ENCODE measurements around the gene HOXA1. TPM values are rescaled to one million over a fixed set of nuclear protein-coding genes. Genes with fewer than 3 reads are reported as not detected.

The HOXA1 gene
- total RNA-seq, 1 experiment from 2014 or later: 8.8 TPM

DNA sequence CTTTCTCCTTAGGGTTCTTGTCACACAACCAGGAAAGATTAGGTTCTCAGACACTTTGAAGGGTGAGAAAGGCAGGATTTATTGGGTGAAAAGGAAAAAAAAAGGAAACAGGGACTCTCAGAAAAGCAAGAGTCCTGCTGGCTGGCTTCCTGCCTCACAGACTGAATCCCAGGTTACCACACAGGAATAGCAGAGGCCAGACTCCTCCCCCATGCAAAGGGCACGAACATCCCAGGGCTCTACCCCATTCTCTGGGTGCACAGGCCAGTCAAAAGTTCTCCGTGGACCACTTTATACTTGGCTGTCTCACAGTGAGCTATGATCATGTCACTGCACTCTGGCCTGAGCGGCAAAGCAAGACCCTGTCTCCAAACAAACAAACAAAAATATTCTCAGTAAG is 42.6 kb downstream of the HOXA1 start:
- Histone ChIP-seq H3K36me3 (ENCODE audit: control insufficient read depth, insufficient read depth, low read length) (no peaks in the 10 kb centered on the region), H3K27ac (ENCODE audit: low read length) (no peak overlapping the region), H3K4me1 (ENCODE audit: control insufficient read depth, insufficient read depth, low read length) (peaks cover 4% of the 10 kb centered on the region; the same call in 1 of the 2 replicates), H3K27me3 (ENCODE audit: control insufficient read depth, insufficient read depth, low read length) (no peaks in the 10 kb centered on the region), H3K9me3 (ENCODE audit: control insufficient read depth, insufficient read depth, low read depth, low read length) (no peaks in the 10 kb centered on the region), H3K4me3 (ENCODE audit: low read depth in 2 of 2, low read length in 2 of 2) (no peak overlapping the region)
- in situ Hi-C loops (cut with HindIII; ENCODE audit: low pct_unique_long_range_greater_than_20kb, low sequenced_read_pairs): no loop called here
- POLR2A ChIA-PET: no interaction called here
- intact Hi-C loops (cut with micrococcal nuclease; ENCODE audit: unreplicated experiment): no loop called here
- BruUV-seq (replicated peaks): no TSS peak
- CTCF ChIA-PET: no interaction called here
- no peak for TF ChIP-seq SIN3A (IDR thresholded peaks at IDR 0.05; ENCODE audit: borderline replicate concordance, insufficient read depth, low read depth, low read length)
- TF ChIP-seq, protein P1, sequence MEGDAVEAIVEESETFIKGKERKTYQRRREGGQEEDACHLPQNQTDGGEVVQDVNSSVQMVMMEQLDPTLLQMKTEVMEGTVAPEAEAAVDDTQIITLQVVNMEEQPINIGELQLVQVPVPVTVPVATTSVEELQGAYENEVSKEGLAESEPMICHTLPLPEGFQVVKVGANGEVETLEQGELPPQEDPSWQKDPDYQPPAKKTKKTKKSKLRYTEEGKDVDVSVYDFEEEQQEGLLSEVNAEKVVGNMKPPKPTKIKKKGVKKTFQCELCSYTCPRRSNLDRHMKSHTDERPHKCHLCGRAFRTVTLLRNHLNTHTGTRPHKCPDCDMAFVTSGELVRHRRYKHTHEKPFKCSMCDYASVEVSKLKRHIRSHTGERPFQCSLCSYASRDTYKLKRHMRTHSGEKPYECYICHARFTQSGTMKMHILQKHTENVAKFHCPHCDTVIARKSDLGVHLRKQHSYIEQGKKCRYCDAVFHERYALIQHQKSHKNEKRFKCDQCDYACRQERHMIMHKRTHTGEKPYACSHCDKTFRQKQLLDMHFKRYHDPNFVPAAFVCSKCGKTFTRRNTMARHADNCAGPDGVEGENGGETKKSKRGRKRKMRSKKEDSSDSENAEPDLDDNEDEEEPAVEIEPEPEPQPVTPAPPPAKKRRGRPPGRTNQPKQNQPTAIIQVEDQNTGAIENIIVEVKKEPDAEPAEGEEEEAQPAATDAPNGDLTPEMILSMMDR (IDR thresholded peaks at IDR 0.05): no peak
- TF ChIP-seq, protein P2, sequence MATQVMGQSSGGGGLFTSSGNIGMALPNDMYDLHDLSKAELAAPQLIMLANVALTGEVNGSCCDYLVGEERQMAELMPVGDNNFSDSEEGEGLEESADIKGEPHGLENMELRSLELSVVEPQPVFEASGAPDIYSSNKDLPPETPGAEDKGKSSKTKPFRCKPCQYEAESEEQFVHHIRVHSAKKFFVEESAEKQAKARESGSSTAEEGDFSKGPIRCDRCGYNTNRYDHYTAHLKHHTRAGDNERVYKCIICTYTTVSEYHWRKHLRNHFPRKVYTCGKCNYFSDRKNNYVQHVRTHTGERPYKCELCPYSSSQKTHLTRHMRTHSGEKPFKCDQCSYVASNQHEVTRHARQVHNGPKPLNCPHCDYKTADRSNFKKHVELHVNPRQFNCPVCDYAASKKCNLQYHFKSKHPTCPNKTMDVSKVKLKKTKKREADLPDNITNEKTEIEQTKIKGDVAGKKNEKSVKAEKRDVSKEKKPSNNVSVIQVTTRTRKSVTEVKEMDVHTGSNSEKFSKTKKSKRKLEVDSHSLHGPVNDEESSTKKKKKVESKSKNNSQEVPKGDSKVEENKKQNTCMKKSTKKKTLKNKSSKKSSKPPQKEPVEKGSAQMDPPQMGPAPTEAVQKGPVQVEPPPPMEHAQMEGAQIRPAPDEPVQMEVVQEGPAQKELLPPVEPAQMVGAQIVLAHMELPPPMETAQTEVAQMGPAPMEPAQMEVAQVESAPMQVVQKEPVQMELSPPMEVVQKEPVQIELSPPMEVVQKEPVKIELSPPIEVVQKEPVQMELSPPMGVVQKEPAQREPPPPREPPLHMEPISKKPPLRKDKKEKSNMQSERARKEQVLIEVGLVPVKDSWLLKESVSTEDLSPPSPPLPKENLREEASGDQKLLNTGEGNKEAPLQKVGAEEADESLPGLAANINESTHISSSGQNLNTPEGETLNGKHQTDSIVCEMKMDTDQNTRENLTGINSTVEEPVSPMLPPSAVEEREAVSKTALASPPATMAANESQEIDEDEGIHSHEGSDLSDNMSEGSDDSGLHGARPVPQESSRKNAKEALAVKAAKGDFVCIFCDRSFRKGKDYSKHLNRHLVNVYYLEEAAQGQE (IDR thresholded peaks at IDR 0.05; ENCODE audit: insufficient read depth in 1 of 2, low read depth in 2 of 2, low read length in 1 of 2): no peak
- no peak for TF ChIP-seq TCF7L2 (IDR thresholded peaks at IDR 0.05; ENCODE audit: low read depth, low read length)
- TF ChIP-seq POLR2AphosphoS5 (IDR thresholded peaks at IDR 0.05; ENCODE audit: low read depth, low read length): no peak
- DNase-seq (ENCODE audit: low read depth, low spot score) (no peak), ATAC-seq (peak; percentile 74)

DNA sequence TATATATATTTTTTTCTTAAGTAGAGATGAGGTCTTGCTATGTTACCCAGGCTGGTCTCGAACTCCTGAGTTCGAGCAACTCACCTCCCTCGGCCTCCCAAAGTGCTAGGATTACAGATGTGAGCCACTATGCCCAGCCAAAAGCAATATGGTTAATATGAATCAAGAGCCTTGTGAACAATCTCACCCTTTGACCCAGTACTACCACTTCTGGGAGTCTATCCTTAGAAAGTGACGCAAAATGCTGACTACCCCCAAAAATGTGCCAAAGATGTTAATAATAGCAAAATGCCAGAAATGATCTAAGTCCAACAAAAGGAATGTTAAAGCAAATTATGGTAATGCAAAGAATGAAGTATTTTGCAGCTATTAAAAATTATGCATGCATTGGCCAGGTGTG is 44.3 kb downstream of the HOXA1 start:
- Histone ChIP-seq H3K27ac (ENCODE audit: low read length) (no peak overlapping the region), H3K9me3 (ENCODE audit: control insufficient read depth, insufficient read depth, low read depth, low read length) (no peaks in the 10 kb centered on the region), H3K4me3 (ENCODE audit: low read depth in 2 of 2, low read length in 2 of 2) (no peak overlapping the region), H3K36me3 (ENCODE audit: control insufficient read depth, insufficient read depth, low read length) (no peaks in the 10 kb centered on the region), H3K27me3 (ENCODE audit: control insufficient read depth, insufficient read depth, low read length) (no peaks in the 10 kb centered on the region), H3K4me1 (ENCODE audit: control insufficient read depth, insufficient read depth, low read length) (peaks cover 4% of the 10 kb centered on the region; the same call in 1 of the 2 replicates)
- CTCF ChIA-PET: no interaction called here
- ATAC-seq (no peak), DNase-seq (ENCODE audit: low read depth, low spot score) (no peak)
- intact Hi-C loops (cut with micrococcal nuclease; ENCODE audit: unreplicated experiment): no loop called here
- TF ChIP-seq POLR2AphosphoS5 (IDR thresholded peaks at IDR 0.05; ENCODE audit: low read depth, low read length): no peak
- no peak for TF ChIP-seq SIN3A (IDR thresholded peaks at IDR 0.05; ENCODE audit: borderline replicate concordance, insufficient read depth, low read depth, low read length)
- TF ChIP-seq TCF7L2 (IDR thresholded peaks at IDR 0.05; ENCODE audit: low read depth, low read length): no peak
- POLR2A ChIA-PET: interaction anchor here (0.6 kb wide), 1 partner anchor 689 kb away, joined by 3 read pairs; no protein-coding TSS in a partner anchor
- no TSS peak for BruUV-seq (replicated peaks)
- in situ Hi-C loops (cut with HindIII; ENCODE audit: low pct_unique_long_range_greater_than_20kb, low sequenced_read_pairs): no loop called here

DNA sequence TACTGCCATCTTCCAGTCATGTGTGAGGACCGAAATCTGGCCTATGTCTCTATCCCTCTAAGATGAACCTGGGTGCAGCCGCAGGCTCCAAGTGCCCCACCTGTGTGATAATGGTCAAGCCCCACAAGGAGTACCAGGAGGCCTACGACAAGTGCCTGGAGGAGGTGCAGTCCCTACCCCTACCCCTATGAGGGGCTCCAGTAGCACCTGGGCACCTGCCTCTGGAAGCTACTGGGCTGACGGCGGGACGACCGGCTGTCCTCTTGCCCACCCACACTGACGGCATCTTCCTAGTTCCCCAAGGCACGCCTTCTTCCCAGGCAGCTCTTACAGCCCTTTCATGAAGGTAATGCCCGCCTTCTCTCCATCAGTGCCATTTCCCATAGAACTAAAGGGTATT is 47.4 kb downstream of the HOXA1 start:
- in situ Hi-C loops (cut with HindIII; ENCODE audit: low pct_unique_long_range_greater_than_20kb, low sequenced_read_pairs) (no loop called here), intact Hi-C loops (cut with micrococcal nuclease; ENCODE audit: unreplicated experiment) (no loop called here)
- BruUV-seq (replicated peaks): no TSS peak
- TF ChIP-seq, protein P1 (IDR thresholded peaks at IDR 0.05): no peak
- TF ChIP-seq POLR2AphosphoS5 (IDR thresholded peaks at IDR 0.05; ENCODE audit: low read depth, low read length) (no peak), TCF7L2 (IDR thresholded peaks at IDR 0.05; ENCODE audit: low read depth, low read length) (no peak), SIN3A (IDR thresholded peaks at IDR 0.05; ENCODE audit: borderline replicate concordance, insufficient read depth, low read depth, low read length) (no peak)
- TF ChIP-seq, protein P2 (IDR thresholded peaks at IDR 0.05; ENCODE audit: insufficient read depth in 1 of 2, low read depth in 2 of 2, low read length in 1 of 2): no peak
- H3K4me1 ChIP-seq (ENCODE audit: control insufficient read depth, insufficient read depth, low read length): peaks cover 4% of the 10 kb centered on the region; the same call in 1 of the 2 replicates
- H3K27me3 ChIP-seq (ENCODE audit: control insufficient read depth, insufficient read depth, low read length): no peaks in the 10 kb centered on the region
- H3K36me3 ChIP-seq (ENCODE audit: control insufficient read depth, insufficient read depth, low read length): no peaks in the 10 kb centered on the region
- ChIA-PET POLR2A (no interaction called here), CTCF (no interaction called here)
- DNase-seq (ENCODE audit: low read depth, low spot score) (no peak), ATAC-seq (no peak)
- no peak overlapping the region for H3K4me3 ChIP-seq (ENCODE audit: low read depth in 2 of 2, low read length in 2 of 2)
- H3K9me3 ChIP-seq (ENCODE audit: control insufficient read depth, insufficient read depth, low read depth, low read length): no peaks in the 10 kb centered on the region
- H3K27ac ChIP-seq (ENCODE audit: low read length): no peak overlapping the region
